GM21381 (cell line): ENCODE measurements around the gene MED8.
A peak's percentile ranks its signal among the peaks of the same experiment; 100 is the strongest.

Source experiments
- ATAC-seq: cut with Tn5 transposase; IDR thresholded peaks from one replicate; pipeline ENCODE4 v1.9.1; 2021; ENCODE audit warnings: mild to moderate bottlenecking, moderate library complexity; ENCODE audit not compliant: unreplicated experiment

The MED8 gene

DNA sequence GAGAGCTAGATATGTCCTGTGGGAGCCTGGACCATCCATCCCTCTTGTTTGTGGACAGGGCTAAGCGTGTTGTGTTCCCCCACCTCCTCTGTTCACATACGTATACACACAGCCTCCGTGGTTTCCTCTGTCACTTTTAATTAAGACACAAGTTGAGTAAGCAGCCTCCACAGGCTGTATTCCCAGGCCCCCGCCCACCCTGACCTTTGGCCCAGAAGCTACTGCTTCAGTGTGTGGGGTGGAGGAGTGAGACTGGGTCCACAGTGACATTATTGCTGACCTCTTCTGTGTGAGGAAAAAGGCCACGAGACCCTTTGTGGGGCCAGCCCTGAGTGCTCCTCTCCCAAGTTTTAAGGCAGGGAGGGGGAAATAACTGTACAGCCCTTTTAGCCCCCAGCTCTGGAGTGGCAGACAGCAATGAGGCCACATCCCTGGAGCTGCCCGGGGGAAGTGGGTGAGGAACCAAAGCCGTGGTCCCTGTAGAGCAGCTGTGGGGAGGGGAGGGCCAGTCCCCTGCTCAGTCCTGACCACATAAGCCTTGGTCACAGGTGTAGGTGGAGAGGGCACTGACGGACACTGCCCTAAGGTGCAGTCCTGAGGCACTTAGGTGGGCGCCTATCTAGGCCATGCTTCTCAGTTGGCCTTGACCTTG lies 26.2 kb downstream of the MED8 start:
- ATAC-seq, result no peak

- ATAC-seq, result no peak
These were observed 29.0 kb downstream of the MED8 start for GRCh38 chr1:43360616-43361015.

GRCh38 chr1:43359696-43360095 lies 29.9 kb downstream of the MED8 start:
- ATAC-seq, result no peak

DNA sequence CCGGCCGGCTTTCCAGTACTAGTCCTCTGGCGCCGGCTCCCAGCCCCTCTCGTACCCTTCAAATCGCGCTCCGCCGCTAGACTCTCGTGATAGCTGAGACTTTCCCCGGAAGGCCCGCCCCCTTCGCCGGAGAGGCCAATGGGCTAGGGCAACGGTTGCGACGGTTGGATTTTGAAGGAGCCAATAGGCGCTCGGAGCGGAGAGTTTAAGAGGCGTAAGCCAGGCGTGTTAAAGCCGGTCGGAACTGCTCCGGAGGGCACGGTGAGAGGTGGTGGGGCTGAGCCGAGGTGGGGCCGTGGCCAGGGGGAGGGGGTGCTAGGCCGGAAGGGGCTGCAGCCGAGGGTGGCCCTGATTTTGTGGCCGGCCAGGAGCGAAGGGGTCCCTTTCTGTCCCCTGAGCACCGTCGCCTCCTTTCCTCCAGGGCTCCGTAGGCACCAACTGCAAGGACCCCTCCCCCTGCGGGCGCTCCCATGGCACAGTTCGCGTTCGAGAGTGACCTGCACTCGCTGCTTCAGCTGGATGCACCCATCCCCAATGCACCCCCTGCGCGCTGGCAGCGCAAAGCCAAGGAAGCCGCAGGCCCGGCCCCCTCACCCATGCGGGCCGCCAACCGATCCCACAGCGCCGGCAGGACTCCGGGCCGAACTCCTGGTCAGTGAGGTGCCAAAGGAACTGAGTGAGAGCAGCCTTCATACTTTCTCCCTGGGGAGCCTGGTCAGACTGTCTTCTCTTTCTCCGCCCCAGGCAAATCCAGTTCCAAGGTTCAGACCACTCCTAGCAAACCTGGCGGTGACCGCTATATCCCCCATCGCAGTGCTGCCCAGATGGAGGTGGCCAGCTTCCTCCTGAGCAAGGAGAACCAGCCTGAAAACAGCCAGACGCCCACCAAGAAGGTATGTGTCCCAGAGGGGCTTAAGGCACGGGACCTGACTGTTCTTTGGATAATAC lies 30.6 kb downstream of the MED8 start, which contains the start of gene CDC20:
Gene CDC20, plus strand, starts transcription at position 236 of the 948 bp plus-strand sequence. Its CDS starts 235 bp downstream, at position 471.
- peak; percentile 95 for ATAC-seq

GRCh38 chr1:43358121-43358745 lies 31.4 kb downstream of the MED8 start:
- peak; percentile 3 for ATAC-seq

DNA sequence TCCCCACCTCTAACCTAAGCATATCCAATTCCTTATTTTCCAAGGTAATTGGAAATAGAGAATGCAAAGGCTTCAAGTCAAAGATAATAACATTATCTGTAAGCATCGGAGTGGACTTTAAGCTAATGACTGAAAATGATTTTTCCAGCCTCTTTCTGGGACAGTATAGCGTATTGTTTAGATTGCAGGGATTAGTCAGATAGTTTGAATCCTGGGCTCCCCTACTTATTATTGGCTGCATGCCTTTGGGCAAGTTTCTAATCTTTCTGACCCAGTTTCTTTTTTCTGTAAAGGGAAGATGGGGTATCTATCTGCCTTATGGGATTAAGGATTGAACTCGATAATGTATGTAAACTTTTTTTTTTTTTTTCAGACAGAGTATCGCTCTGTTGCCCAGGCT lies 32.3 kb downstream of the MED8 start:
- no peak for ATAC-seq

DNA sequence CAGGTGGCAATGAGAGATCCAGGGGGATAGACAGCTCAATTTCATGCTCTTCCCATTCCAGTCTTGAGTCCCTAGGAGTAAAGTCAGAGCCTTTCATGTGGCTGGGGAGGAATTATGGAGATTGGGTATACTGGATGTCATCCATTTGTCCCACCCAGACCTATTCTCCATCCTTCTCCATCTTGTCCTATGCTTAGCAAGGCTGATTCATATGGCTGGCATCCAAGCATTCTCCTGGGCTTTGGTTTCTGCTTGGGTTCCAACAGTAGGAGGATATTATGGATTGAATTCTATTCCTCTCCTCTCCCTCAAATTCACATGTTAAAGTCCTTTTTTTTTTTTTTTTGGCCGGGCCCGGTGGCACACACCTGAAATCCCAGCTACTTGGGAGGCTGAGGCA lies 34.7 kb downstream of the MED8 start:
- no peak for ATAC-seq

- no peak for ATAC-seq
These were observed 35.1 kb downstream of the MED8 start for GRCh38 chr1:43354471-43354870.

DNA sequence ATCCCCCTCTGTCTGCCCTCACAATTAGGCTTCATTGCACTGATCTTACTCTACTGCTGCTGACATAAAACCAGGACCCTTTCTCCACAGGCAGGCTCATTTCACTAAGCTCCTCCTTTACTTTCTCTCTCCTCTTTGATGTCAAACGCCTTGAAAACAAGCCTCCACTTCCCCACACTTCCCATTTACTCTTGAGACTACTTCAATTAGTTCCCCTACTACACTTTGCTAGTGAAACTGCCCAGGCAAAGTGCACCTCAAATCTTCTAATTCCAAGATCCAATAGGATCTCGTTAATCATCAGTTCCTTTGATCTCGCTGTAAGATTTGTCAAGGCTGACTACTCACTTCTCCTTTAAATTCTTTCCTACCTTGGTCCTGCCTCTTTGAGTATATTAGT lies 36.7 kb downstream of the MED8 start:
- ATAC-seq, result no peak

DNA sequence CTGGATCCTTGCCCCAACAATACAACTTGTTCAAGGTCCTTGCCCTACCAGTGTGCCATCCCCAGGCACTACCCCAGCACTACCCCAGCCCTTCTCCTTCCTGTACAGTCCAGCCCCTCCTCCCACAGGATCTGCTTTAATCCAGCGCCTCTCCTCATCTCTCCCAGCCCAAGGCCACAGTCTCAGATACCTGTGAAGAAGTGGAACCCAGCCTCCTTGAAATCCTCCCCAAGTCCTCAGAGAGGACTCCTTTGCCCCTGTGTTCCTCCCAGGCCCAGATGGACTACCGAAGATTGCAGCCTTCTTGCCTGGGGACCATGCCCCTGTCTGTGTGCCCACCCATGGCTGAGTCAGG lies 37.3 kb downstream of the MED8 start:
- no peak for ATAC-seq

DNA sequence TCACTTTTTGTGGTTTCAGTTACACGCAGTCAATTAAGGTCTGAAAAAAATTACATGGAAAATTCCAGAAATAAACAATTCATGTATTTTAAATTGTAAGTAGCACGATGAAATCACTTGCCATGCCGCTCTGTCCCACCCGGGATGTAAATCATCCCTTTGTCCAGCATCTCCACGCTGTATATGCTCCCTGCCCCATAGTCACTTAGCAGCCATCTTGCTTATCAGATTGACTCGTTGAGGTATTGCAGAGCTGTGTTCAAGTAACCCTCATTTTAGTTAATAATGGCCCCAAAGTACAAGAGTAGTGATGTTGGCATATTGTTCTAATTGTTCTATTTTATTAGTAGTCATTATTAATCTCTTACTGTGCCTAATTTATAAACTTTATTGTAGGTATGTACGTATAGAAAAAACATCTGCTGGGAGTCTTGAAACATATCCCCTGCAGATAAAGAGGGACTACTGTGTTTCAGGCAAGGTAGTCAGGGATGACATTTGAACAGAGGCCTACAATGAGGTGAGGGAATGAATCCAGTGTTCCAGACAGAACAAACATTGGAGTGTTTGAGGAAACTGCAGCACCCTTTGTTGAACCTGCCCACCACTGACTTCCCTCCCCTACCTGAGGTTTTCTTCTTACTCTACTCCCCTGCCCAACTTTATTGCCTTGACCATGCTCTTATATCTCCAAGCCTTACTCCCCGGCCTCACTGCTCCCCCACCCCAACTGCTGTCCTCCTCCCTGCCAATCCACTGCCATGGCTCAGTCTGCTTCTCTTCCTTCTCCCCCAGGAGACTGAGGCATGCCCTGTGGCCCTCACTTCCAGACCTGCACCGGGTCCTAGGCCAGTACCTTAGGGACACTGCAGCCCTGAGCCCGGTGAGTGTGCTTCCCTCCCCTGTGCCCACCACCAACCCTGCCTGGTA lies 37.9 kb downstream of the MED8 start:
- ATAC-seq, result no peak

GRCh38 chr1:43350976-43351375 lies 38.6 kb downstream of the MED8 start:
- ATAC-seq, result no peak

DNA sequence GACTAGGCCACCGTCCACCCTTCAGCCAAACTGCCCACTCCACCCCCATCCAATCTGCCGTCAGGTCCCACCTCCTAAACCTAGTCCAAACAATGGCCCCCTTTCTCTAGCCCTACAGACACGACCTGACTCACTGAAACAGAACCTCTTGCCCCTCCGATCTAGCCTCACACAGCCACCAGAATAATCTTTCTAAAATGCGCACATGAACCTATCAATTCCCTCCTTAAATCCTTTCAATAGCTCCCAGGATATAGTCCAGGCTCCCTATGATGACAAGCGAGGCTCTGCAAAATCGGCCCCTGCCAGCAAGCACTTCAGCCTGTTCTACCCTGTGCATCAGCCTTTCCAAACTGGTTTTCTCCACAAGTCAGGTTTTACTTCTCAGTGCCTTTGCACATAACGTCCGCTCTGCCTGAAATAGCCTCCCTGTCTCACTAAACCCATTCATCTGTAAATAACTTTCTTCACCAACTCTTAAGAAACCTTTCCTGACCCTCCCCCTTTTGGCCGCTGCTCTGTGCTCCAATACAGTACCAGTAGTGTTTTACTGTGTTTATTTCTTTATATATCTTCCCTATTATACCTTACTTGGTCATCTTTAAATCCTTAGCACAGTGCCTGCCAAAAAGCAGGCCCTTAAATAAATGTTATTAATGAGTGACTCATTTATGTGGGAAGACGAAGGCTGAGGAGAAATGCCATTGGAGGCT lies 39.9 kb downstream of the MED8 start:
- no peak for ATAC-seq

GRCh38 chr1:43348809-43349593 lies 40.6 kb downstream of the MED8 start:
- ATAC-seq, result no peak

DNA sequence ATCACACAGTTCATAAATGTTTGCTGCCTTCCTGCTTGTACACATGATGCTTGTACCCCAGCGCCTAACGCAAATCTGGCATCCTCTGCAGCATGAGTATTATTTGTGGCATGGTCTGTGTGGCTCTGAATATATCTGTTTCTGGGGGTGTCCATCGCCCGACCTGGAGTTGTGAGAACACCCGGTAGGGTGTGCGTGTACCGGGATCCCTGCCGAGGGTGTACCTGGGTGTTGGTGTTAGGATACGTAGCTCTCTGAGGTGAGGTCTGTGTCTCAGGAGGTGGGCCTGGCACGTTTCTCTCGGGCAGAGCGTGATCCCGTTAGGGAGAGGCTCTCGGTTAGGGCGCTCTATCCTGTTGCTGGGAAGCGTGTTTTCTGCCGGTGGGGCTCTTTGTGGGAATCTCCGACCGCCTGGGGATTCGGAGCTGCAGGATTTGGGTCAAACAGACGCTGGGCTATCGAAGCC lies 41.2 kb downstream of the MED8 start:
- no peak for ATAC-seq

DNA sequence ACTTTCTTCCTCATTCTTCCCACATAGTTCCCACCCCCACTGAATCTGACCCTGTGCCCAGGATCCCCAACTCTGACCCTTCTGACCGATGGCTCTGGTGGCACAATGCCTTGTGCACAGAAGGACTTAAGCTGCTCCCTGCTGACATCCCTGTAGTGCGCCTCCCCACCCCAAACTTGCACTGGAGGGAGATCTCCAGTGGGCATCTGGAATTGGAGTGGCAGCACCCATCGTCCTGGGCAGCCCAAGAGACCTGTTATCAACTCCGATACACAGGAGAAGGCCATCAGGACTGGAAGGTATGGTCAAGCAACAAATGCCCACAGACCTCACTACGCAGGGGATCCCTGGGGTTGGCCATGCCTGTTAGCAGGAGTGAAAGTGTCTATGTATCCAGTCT lies 43.0 kb downstream of the MED8 start:
- ATAC-seq, result no peak

DNA sequence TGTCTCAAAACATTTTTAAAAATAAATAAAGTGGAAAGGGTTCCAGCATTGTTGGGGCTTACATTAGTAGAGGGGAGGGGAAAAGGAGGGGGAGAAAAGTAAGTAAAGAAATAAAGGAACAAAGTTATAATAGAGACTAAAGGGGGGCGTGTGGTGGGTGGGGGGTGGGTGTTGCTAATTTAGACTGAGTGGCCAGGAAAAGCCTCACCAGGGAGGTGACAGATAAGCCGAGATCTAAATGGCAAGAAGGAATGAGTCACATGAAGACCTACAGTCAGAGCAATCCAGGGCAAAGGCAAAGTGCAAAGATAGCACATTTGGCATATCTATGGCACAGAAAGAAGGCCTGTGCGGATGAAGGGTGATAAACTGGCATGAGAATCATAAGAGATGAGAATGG lies 44.5 kb downstream of the MED8 start:
- ATAC-seq, result no peak

DNA sequence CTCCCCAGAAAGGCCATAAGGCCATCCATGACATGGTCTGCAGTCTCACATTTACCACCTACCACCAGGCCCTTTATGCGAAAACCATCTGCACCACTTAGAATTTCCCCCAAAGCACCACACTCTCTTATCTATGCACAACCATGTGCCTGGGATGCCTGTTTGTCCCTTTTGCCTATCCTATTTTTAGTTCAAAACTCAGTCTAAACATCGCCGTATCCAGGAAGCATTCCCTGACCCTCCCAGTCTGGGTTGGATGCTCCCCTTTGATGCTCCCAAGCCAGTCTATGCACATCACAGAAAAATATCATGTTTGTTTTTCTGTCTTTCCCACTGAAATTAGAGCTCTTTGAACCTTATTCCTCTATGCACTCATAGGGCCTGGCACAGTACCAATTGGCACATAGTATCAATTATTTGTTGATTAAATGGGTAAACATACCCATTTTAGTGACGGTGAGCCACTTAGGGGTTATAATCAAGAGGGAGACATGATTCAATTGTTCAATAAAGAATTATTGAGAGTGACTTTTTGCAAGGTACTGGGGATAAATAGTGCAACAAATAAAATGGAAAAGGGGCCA lies 45.2 kb downstream of the MED8 start:
- no peak for ATAC-seq

DNA sequence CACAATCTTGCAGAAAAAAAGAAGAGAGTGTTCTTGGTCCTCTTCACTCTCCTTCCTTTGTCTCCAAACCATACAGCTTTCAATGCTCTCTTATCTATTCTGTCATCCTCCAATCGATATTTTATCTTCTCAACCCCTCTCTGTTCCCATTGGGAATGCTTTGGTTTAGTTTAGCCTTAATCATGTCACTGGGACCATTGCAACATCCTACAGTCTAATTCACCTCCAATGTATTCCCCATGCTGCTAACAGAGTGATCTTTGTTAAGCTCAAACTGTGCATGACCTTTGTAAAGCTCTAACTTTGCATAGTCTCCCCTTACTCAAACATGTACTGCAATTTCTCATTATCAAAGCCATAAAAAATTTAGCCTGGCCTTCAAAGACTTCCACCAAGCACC lies 49.0 kb downstream of the MED8 start:
- no peak for ATAC-seq
